Mucosa of rectum (tissue), 2 donors: ENCODE data around the gene SLC25A46.

Experiments used
- H3K27ac ChIP-seq, 2 donors: one replicate each; pipeline ENCODE4 v1.7.0; 2013; ENCODE audit warnings: inconsistent platforms in 2 of 2, low read depth in 2 of 2, low read length in 2 of 2
- H3K27me3 ChIP-seq, 2 donors: one replicate each; pipeline ENCODE4 v1.7.0; 2013; ENCODE audit warnings: low read length in 2 of 2; ENCODE audit not compliant: control insufficient read depth in 2 of 2, insufficient read depth in 2 of 2
- H3K36me3 ChIP-seq, 2 donors: one replicate each; pipeline ENCODE4 v1.7.0; 2013; ENCODE audit warnings: low read length in 2 of 2; ENCODE audit not compliant: control insufficient read depth in 2 of 2, insufficient read depth in 2 of 2
- H3K4me1 ChIP-seq, 2 donors: one replicate each; pipeline ENCODE4 v1.7.0; 2013; ENCODE audit warnings: low read length in 2 of 2, mild to moderate bottlenecking in 1 of 2; ENCODE audit not compliant: control insufficient read depth in 2 of 2, insufficient read depth in 2 of 2
- H3K4me3 ChIP-seq, 2 donors: one replicate each; pipeline ENCODE4 v1.7.0; 2013; ENCODE audit warnings: low read length in 2 of 2
- H3K9ac ChIP-seq, 2 donors: one replicate each; pipeline ENCODE4 v1.7.0; 2013; ENCODE audit warnings: low read length in 2 of 2, low read depth in 1 of 2, mild to moderate bottlenecking in 1 of 2
- H3K9me3 ChIP-seq, 2 donors: one replicate each; pipeline ENCODE4 v1.7.0; 2013; ENCODE audit warnings: low read length in 2 of 2; ENCODE audit not compliant: control insufficient read depth in 2 of 2
- donor health status: healthy.
- donor health status: Normal muscosa, but diverticular disease.

Gene SLC25A46

GRCh38 chr5:110790673-110791072, 51.9 kb downstream of the SLC25A46 start:
- Histone ChIP-seq H3K4me3 (no peak overlapping the region), H3K9me3 (no peaks in the 10 kb centered on the region), H3K27me3 (no peaks in the 10 kb centered on the region), H3K36me3 (no peaks in the 10 kb centered on the region), H3K27ac (no peak overlapping the region), H3K9ac (no peak overlapping the region), H3K4me1 (no peaks in the 10 kb centered on the region)

- no peak overlapping the region for H3K9ac ChIP-seq
- no peaks in the 10 kb centered on the region for H3K36me3 ChIP-seq
- no peaks in the 10 kb centered on the region for H3K4me1 ChIP-seq
- H3K27ac ChIP-seq, result no peak overlapping the region
- no peaks in the 10 kb centered on the region for H3K9me3 ChIP-seq
- H3K4me3 ChIP-seq, result no peak overlapping the region
- H3K27me3 ChIP-seq, result no peaks in the 10 kb centered on the region
Measured at GRCh38 chr5:110802998-110803397, 64.2 kb downstream of the SLC25A46 start.

- H3K36me3 ChIP-seq, result no peaks in the 10 kb centered on the region
- no peaks in the 10 kb centered on the region for H3K4me1 ChIP-seq
- no peaks in the 10 kb centered on the region for H3K9me3 ChIP-seq
Measured at GRCh38 chr5:110803467-110804326, 64.9 kb downstream of the SLC25A46 start.

GRCh38 chr5:110807169-110807568, 68.4 kb downstream of the SLC25A46 start:
- H3K4me1 ChIP-seq, result no peaks in the 10 kb centered on the region
- H3K4me3 ChIP-seq, result no peak overlapping the region
- no peaks in the 10 kb centered on the region for H3K9me3 ChIP-seq
- H3K27me3 ChIP-seq, result no peaks in the 10 kb centered on the region
- no peaks in the 10 kb centered on the region for H3K36me3 ChIP-seq
- H3K9ac ChIP-seq, result no peak overlapping the region
- H3K27ac ChIP-seq, result no peak overlapping the region

More at GRCh38 chr5:110803467-110804326, 64.9 kb downstream of the SLC25A46 start:
- Histone ChIP-seq H3K27ac (no peak overlapping the region), H3K27me3 (no peaks in the 10 kb centered on the region), H3K4me3 (no peak overlapping the region), H3K9ac (no peak overlapping the region)

GRCh38 chr5:110809006-110809405, 70.2 kb downstream of the SLC25A46 start:
- no peaks in the 10 kb centered on the region for H3K36me3 ChIP-seq
- no peaks in the 10 kb centered on the region for H3K9me3 ChIP-seq
- H3K4me1 ChIP-seq, result no peaks in the 10 kb centered on the region
- no peak overlapping the region for H3K27ac ChIP-seq
- no peaks in the 10 kb centered on the region for H3K27me3 ChIP-seq
- H3K4me3 ChIP-seq, result no peak overlapping the region
- no peak overlapping the region for H3K9ac ChIP-seq
